IPS-NIHi11 (cell line): ENCODE data around the gene GPR32.
"Not testable (repeated sequence)": the region's sequence is repeated elsewhere in the genome, so short reads cannot be mapped to it uniquely, and the experiment has no call there.

Experiments used
- DNase-seq: peaks from one replicate; pipeline ENCODE4 v3.0.0; 2012; ENCODE audit warnings: mixed read lengths, low spot score

GPR32 gene, protein sequence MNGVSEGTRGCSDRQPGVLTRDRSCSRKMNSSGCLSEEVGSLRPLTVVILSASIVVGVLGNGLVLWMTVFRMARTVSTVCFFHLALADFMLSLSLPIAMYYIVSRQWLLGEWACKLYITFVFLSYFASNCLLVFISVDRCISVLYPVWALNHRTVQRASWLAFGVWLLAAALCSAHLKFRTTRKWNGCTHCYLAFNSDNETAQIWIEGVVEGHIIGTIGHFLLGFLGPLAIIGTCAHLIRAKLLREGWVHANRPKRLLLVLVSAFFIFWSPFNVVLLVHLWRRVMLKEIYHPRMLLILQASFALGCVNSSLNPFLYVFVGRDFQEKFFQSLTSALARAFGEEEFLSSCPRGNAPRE

DNA sequence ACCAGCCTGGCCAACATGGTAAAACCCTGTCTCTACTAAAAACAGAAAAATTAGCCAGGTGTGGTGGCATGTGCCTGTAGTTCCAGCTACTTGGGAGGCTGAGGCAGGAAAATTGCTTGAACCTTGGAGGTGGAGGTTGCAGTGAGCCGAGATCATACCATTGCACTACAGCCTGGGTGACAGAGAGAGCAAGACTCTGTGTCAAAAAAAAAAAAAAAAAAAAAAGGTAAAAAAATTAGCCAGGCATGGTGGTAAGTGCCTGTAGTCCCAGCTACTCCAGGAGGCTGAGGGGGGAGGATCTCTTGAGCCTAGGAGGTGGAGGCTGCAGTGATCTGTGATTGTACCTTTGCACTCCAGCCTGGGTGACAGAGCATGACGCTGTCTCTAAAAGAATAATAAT lies at the start of gene GPR32:
TSS of gene GPR32 (plus strand) at position 301 of the 400 bp plus-strand sequence. CDS start 137 bp downstream, outside the sequence.
- DNase-seq, result not testable (repeated sequence)

GRCh38 chr19:50720921-50721381 lies 49.3 kb upstream of the GPR32 start:
- no peak for DNase-seq

DNA sequence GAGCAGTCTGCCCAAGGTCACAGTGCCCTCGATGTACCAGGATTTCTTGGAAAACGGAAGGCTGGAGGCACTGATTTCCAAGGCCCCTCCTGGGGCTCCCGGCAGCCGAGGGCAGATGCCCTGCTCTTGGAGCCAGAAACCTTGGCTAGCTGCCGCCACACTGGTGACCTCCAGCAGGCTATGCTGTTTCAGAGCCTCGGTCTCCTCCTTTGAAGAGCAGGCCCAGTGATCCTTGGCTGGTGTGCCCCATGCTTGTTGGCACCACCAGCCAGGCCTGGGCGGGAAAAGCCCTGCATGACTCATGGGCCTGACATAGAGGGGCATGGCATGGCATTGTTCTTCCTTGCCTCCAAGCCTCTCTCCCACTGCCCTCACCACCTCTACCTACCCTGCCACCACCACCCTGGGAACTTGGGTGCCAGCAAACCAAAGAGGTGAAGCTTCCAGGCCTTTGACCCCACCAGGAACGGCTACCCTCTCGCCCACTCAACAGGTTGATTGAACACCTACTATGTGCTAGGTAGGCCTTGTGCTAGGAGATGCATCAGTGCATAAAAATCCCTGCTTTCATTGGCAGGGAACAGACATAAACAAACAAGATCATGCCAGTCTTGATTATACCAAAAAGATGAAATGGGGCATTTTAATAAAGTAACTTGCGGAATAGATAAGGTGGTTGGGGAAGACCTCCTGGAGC lies 48.7 kb upstream of the GPR32 start:
- no peak for DNase-seq

DNA sequence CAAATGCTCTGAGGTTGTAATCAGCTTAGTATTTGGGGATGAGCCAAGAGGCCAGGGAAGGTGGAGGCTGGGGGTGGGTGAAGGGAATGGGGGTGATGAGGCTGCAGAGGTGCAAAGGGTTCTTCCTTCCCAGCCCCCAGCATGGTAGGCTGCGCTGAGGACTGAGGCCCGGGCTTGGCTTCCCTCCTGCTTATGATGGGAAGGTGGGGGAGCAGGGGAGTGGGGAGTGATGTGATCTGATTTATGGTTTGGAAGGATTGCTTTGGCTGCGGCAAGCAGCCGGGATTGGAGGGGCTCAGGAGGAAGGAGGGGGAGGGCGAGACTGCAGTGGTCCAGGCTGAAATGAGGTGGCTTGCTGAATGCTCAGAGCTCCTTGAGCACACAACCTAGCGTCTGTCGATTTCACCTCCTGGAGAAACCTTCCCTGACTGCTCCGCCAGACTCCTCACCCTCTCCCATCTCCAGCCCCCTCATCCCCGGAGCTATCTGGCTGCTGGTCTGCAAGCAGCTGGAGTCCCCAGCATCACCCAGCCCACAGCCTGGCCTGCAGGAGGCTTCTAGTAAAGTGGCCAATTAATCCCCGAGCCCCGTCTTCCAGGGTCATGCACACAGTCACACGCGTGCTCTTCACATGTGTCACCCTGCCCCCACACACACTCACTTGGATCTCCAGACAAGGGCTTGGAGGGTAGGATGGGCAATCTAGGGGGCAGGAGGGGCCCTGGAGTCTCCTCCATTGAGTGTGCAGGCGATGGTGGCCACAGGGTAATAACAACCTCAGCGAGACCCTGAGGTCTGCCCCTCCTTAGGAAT lies 47.9 kb upstream of the GPR32 start:
- no peak for DNase-seq

DNA sequence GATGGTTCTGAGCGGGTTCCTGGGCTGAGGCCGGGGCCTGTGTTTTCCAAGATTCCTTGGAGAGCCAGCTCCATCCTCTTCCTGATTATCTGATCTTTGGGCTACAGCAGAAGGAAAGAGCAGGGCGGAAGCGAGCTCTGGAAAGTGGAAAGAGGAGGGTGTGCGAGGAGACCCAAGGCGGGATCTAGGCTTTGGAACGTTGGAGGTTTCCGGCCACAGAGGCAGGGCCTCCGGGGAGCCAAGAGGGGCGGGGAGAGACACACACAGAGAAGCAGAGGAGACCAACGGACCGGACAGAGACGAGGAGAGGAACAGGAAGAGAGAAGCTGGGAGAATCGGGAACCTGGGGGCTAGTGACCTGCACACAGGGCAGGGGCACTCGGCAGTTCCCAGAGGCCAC lies 47.2 kb upstream of the GPR32 start, which contains the start of gene CLEC11A:
TSS of gene CLEC11A (plus strand) at position 296 of the 400 bp plus-strand sequence. CDS start 162 bp downstream, outside the sequence.
- no peak for DNase-seq

- DNase-seq, result no peak
Observed at GRCh38 chr19:50723735-50724521, 46.3 kb upstream of the GPR32 start.

DNA sequence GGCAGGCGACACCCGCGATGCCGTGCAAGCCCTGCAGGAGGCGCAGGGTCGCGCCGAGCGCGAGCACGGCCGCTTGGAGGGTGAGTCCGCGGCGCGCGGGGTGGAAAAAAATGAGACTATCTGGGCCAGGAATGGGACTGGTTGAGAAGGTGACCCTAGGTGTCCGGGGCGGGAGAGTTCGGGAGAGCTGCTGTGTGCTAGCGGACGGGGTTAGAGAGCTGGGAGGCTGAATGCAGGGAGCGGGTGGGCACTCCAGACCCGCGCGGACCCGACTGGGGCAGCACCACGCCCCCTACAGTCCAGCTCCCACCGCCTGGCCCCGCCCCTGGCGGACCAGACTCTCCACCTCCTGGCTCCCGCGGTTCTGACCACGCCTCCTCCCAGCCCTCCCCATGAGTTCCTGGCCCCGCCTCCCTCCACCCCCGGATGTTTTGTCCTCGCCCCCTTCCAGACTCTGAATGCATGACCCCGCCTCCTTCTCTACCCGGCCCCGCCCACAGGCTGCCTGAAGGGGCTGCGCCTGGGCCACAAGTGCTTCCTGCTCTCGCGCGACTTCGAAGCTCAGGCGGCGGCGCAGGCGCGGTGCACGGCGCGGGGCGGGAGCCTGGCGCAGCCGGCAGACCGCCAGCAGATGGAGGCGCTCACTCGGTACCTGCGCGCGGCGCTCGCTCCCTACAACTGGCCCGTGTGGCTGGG lies 45.6 kb upstream of the GPR32 start:
- DNase-seq, result peak; percentile 96

DNA sequence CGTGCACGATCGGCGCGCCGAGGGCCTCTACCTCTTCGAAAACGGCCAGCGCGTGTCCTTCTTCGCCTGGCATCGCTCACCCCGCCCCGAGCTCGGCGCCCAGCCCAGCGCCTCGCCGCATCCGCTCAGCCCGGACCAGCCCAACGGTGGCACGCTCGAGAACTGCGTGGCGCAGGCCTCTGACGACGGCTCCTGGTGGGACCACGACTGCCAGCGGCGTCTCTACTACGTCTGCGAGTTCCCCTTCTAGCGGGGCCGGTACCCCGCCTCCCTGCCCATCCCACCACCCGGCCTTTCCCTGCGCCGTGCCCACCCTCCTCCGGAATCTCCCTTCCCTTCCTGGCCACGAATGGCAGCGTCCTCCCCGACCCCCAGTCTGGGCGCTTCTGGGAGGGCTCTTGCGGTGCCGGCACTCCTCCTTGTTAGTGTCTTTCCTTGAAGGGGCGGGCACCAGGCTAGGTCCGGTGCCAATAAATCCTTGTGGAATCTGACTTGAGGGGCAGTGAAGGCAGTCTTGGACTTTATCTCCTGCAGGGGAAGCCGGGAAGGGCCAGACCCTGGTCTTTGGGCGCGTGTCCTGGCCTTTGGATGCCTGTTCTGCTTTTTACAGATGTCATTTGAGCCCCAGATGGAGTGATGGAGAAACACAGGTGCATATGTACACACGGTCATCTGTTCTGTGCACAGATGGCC lies 44.9 kb upstream of the GPR32 start:
- no peak for DNase-seq

- no peak for DNase-seq
Observed at GRCh38 chr19:50725911-50726230, 44.4 kb upstream of the GPR32 start.

DNA sequence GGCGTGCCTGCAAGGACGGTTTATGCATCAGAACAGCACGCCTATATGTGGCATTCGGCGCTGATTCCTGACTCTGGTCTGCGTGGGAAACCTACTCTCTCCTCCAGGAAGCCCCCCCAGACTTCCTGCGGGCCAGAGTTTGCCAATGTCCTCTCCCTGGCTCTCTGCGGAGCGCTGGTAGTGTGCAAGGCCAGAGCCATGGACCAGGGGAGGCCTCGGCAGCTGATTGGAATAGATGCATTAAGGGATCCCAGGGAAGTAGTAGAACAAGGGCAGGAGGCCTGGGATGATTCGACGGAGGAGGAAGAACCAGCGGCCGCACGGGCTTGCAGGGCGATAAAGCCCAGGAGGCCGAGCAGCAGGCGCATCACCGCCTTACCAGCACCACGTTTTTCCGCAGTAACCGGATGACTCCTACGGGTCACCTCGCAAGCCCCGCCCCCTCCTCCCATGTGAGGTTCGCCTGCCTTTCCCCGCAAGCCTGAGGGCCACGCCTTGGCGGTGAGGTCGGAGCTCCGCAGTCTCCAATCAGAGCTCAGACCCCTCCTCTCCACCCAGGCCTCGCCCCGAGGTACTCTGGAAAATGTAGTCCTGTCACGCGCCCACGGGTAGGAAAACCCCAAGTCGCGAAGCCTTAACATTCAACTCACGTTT lies 42.1 kb upstream of the GPR32 start:
- peak; percentile 85 for DNase-seq

DNA sequence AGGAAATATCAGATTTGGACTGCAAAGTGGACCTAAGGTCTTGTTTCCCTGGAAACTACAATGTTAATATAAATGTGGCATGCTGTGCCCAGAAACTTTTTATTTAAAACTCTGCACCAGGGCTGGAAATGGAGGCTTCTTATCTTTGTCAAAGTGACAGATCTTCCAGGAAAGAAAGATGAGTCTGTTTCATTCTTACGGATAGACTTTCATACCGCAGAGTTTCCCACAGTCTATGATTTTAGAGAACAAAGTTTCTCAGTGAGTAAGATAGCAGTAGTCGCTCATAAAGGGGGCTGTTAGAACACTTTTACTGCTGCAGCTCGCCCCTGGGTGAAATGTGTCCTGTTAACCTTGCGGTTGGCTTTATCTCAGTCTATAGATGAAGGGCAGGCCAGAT lies 40.4 kb upstream of the GPR32 start:
- no peak for DNase-seq

DNA sequence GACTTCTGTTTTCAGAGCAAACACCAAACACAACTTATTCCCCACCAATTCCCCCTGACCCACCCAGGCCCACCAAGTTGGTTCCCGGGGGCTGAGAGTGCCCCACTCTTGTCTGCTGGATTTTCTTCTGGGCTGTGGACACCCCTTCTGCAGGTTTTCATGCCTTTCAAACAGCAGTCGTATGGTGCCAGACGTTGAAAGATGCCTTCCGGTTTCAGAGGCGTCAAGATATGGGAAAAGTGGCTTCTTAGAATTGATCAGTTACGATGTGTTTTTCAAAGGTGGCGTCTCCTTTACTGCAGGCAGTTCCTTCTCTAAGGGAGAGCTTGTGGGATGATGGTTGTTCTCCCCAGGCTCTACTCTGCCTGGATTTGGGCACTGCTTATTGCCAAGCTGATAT lies 34.4 kb upstream of the GPR32 start:
- no peak for DNase-seq

- DNase-seq, result no peak
Observed at GRCh38 chr19:50736338-50736737, 33.9 kb upstream of the GPR32 start.

DNA sequence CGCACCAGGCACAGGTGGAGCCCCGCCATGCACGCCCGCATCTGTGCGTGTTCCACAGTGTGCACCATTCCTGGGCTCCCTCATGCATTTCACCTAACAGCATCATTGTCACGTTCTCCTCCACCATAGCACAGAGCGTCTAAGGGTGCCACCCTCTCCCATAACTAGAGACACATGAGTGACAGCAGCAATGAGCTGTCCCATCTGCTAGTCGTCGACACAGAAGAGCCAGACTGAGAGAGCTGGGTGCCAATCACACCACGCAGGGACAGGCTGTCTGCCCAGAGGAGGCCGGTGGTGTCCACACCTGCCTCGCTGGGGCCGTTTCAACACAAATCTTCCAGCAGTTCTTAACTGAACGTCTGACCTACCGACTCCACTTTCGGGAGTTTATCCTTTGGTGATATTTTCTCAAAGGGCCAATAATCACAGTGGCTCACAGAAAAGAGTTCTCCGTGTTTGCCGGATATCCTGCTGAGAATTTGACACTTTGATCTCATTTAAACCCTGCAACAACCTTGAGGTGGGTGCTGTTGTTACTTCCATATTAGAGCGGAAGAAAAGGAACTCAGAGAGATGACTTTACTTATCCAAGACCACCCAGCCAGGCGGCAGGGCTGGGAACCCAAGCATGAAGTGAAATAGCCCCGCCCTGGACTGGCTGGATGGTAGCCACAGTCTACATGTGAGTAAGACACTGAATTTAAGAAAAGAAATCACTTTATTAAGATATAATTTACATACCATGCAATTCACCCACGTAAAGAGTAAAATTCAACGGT lies 30.9 kb upstream of the GPR32 start:
- no peak for DNase-seq

- peak; percentile 46 for DNase-seq
Observed at GRCh38 chr19:50739914-50740426, 30.3 kb upstream of the GPR32 start.

DNA sequence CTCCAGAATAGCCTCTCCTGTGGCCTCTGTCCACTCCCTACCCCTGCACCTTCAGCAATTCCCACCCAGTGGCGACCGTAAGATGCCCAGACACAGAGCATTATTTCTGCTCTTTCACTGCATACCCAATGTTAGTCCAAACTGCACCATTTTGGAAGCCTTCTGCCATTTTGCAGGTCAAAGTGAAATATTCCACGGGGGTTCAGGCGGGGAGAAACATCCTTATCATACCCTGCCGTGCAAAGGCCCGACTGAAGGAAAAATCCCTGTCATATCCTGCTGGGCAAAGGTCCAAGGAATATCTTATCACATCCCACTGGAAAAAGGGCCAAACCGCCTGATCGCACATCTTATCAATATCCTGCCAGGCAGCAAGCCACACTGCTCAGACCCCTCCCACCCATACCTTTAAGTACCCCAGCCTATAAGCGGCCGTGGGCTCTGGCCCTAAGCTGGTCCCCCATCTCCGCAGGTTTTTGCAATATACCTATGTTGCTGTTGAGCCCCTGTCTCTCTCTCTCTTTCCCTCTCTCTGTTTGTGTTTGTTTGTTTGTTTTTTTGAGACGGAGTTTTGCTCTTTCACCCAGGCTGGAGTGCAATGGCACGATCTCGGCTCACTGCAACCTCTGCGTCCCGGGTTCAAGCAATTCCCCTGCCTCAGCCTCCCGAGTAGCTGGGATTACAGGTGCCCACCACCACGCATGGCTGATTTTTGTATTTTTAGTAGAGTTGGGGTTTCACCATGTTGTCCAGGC lies 28.9 kb upstream of the GPR32 start:
- DNase-seq, result no peak

GRCh38 chr19:50743537-50743936 lies 26.7 kb upstream of the GPR32 start:
- no peak for DNase-seq

DNA sequence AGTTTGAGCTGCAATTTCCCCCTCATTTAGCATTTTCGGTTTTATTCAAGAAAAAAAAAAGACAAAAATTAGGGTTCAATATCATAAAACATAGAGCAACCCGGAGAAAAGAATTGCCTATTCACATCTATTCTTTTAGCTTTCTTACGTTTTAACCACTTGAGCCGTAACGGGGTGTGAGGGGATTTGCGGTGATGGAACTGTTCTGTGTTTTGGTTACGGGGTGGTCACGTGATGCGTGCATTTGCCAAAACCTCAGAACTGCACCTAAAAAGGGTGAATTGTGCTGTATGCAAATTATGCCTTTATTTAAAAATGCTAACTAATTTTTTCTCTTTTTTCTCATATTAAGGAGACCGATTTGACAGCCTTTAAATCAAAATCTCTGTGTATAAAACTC lies 25.0 kb upstream of the GPR32 start:
- no peak for DNase-seq
